Measurements from ENCODE around the gene COX7A1.

- TF ChIP-seq POLR2A (IDR thresholded peaks at IDR 0.05; ENCODE audit: low read length) (no peak), GATA1 (IDR thresholded peaks at IDR 0.05; ENCODE audit: low read depth, low read length) (no peak)
These were observed 36.0 kb downstream of the COX7A1 start for GRCh38 chr19:36116344-36116637.
